Liver (tissue), 9 donors: ENCODE results near the gene ADAP2. TPM values are rescaled to one million over a fixed set of nuclear protein-coding genes. Genes with fewer than 3 reads are reported as not detected.

Experiments
- DNase-seq: peaks from one replicate; pipeline ENCODE4 v3.0.0-alpha.2; 2017; ENCODE audit warnings: low spot score
- H3K27ac ChIP-seq, 2 donors: one replicate each; pipeline ENCODE4 v1.7.0; 2013; ENCODE audit warnings: inconsistent platforms in 2 of 2, low read length in 2 of 2, control low read depth in 1 of 2, low read depth in 1 of 2, mild to moderate bottlenecking in 1 of 2
- H3K27me3 ChIP-seq, 4 donors: one replicate each; pipeline versions ENCODE4 v1.6.1 to v1.7.0; 2013; ENCODE audit warnings: low read length in 3 of 4, inconsistent platforms in 1 of 4, mild to moderate bottlenecking in 1 of 4, moderate library complexity in 1 of 4; ENCODE audit not compliant: control insufficient read depth in 4 of 4, insufficient read depth in 4 of 4
- H3K36me3 ChIP-seq, 4 donors: one replicate each; pipeline versions ENCODE4 v1.6.1 to v1.7.0; 2013; ENCODE audit warnings: low read length in 3 of 4, mild to moderate bottlenecking in 3 of 4, low read depth in 1 of 4, moderate library complexity in 1 of 4; ENCODE audit not compliant: control insufficient read depth in 4 of 4, insufficient read depth in 3 of 4
- H3K4me1 ChIP-seq, 4 donors: one replicate each; pipeline versions ENCODE4 v1.6.1 to v1.7.0; 2013; ENCODE audit warnings: low read length in 3 of 4, mild to moderate bottlenecking in 3 of 4, moderate library complexity in 1 of 4; ENCODE audit not compliant: control insufficient read depth in 4 of 4, insufficient read depth in 4 of 4
- H3K4me3 ChIP-seq, 3 donors: one replicate each; pipeline versions ENCODE4 v1.6.1 to v1.7.0; 2013; ENCODE audit warnings: low read length in 3 of 3, control low read depth in 1 of 3, low read depth in 1 of 3, mild to moderate bottlenecking in 1 of 3
- H3K9ac ChIP-seq, 2 donors: one replicate each; pipeline ENCODE4 v1.7.0; 2013; ENCODE audit warnings: low read length in 2 of 2, mild to moderate bottlenecking in 2 of 2, moderate library complexity in 2 of 2, control low read depth in 1 of 2, low read depth in 1 of 2
- H3K9me3 ChIP-seq, 4 donors: one replicate each; pipeline versions ENCODE4 v1.6.1 to v1.7.0; 2013; ENCODE audit warnings: low read length in 3 of 4; ENCODE audit not compliant: control insufficient read depth in 4 of 4
- EGR1 ChIP-seq, 2 donors: IDR thresholded peaks; 2 replicates each; pipeline ENCODE4 v1.6.1; 2016 to 2018; ENCODE audit warnings: antibody characterized with exemption in 2 of 2, low read depth in 2 of 2
- GABPA ChIP-seq, 2 donors: IDR thresholded peaks in 1 of 2; conservative IDR thresholded peaks in 1 of 2; 2 replicates each; pipeline ENCODE4 v1.6.1; 2016; ENCODE audit warnings: antibody characterized with exemption in 2 of 2, mild to moderate bottlenecking in 1 of 2, moderate library complexity in 1 of 2
- HNF4G ChIP-seq: IDR thresholded peaks from 2 replicates; pipeline ENCODE4 v1.6.1; 2016; ENCODE audit warnings: antibody characterized with exemption
- JUND ChIP-seq, 2 donors: IDR thresholded peaks; 2 replicates each; pipeline ENCODE4 v1.6.1; 2016; ENCODE audit warnings: antibody characterized with exemption in 2 of 2
- NR2F2 ChIP-seq: IDR thresholded peaks from 2 replicates; pipeline ENCODE4 v1.6.1; 2016; ENCODE audit warnings: antibody characterized with exemption
- RAD21 ChIP-seq, 2 donors: IDR thresholded peaks; 2 replicates each; pipeline ENCODE4 v1.6.1; 2016; ENCODE audit warnings: antibody characterized with exemption in 2 of 2, mild to moderate bottlenecking in 2 of 2
- RXRA ChIP-seq, 2 donors: IDR thresholded peaks; 2 replicates each; pipeline ENCODE4 v1.6.1; 2017 to 2018; ENCODE audit warnings: antibody characterized with exemption in 2 of 2, mild to moderate bottlenecking in 1 of 2
- SP1 ChIP-seq: IDR thresholded peaks from 2 replicates; pipeline ENCODE4 v1.6.1; 2018; ENCODE audit warnings: antibody characterized with exemption, mild to moderate bottlenecking
- YY1 ChIP-seq: IDR thresholded peaks from 2 replicates; pipeline ENCODE4 v1.6.1; 2016; ENCODE audit warnings: antibody characterized with exemption, mild to moderate bottlenecking
- WGBS: extraction: QIAGEN DNeasy Blood & Tissue Kit; methylation state at CpG from one replicate; pipeline ENCODE4 v1.1.7; 2013; 5-methylcytosine and 5-hydroxymethylcytosine counted together
- polyA plus RNA-seq, 2 donors: library from polyadenylated mRNA; stranded (reverse) in 1 of 2; unstranded in 1 of 2; fragments of 200-250 nt in 1 of 2; fragments of >200 nt in 1 of 2; fragmentation: Nextera tagmentation in 1 of 2; extraction: Ambion mirVana in 1 of 2; gene quantifications; one replicate each; pipeline versions ENCODE4 v1.2.1 to v1.2.3, GENCODE V29; 2013 to 2015
- total RNA-seq, 2 donors: library from RNA; depleted of rRNA; stranded (reverse); fragments of >200 nt; gene quantifications; one replicate each; pipeline ENCODE4 v1.2.3, GENCODE V29; 2014
- TF ChIP-seq, protein P1 (sequence below): IDR thresholded peaks from 2 replicates; pipeline ENCODE4 v1.6.1; 2016; ENCODE audit warnings: antibody characterized with exemption
- TF ChIP-seq, protein P2 (sequence below): fragments of 150-350 bp; IDR thresholded peaks from 2 replicates; pipeline ENCODE4 v1.5.1; 2017; ENCODE audit warnings: improper control_type of control experiment, low read depth, low read length; ENCODE audit not compliant: missing input control
- TF ChIP-seq, protein P3 (sequence below): IDR thresholded peaks from 2 replicates; pipeline ENCODE4 v1.6.1; 2016; ENCODE audit warnings: antibody characterized with exemption, mild to moderate bottlenecking
- TF ChIP-seq, protein P4 (sequence below): IDR thresholded peaks from 2 replicates; pipeline ENCODE4 v1.6.1; 2016; ENCODE audit warnings: antibody characterized with exemption
- TF ChIP-seq, protein P5 (sequence below): IDR thresholded peaks from 2 replicates; pipeline ENCODE4 v1.6.1; 2016; ENCODE audit warnings: antibody characterized with exemption
- donor health status: healthy.
- donor health status: healthy.
- donor health status: healthy.
- donor health status: healthy.
- donor health status: healthy.

ADAP2 gene
- total and polyA plus RNA-seq, 4 donors: 5.2 to 18.6 (median 11.9) TPM

- H3K4me1 ChIP-seq: peaks cover 5 to 16% (median 8%) of the 10 kb centered on the region in 4 donors
- no peak for DNase-seq
- H3K4me3 ChIP-seq: no peak overlapping the region
- H3K36me3 ChIP-seq: peaks cover 0 to 2% (median 0%) of the 10 kb centered on the region in 4 donors
- no peaks in the 10 kb centered on the region for H3K9me3 ChIP-seq
- WGBS: 59% methylated on average over 2 of the region's 2 CpGs
- TF ChIP-seq, protein P1, sequence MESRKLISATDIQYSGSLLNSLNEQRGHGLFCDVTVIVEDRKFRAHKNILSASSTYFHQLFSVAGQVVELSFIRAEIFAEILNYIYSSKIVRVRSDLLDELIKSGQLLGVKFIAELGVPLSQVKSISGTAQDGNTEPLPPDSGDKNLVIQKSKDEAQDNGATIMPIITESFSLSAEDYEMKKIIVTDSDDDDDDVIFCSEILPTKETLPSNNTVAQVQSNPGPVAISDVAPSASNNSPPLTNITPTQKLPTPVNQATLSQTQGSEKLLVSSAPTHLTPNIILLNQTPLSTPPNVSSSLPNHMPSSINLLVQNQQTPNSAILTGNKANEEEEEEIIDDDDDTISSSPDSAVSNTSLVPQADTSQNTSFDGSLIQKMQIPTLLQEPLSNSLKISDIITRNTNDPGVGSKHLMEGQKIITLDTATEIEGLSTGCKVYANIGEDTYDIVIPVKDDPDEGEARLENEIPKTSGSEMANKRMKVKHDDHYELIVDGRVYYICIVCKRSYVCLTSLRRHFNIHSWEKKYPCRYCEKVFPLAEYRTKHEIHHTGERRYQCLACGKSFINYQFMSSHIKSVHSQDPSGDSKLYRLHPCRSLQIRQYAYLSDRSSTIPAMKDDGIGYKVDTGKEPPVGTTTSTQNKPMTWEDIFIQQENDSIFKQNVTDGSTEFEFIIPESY: no peak
- TF ChIP-seq NR2F2 (no peak), EGR1 (IDR thresholded peaks at IDR 0.05; ENCODE audit: low read depth in 2 of 2) (no peak)
- H3K9ac ChIP-seq: no peak overlapping the region
- H3K27ac ChIP-seq: no peak overlapping the region
- H3K27me3 ChIP-seq: no peaks in the 10 kb centered on the region
Observed at GRCh38 chr17:30924341-30924740, 2.6 kb downstream of the ADAP2 start.

DNA sequence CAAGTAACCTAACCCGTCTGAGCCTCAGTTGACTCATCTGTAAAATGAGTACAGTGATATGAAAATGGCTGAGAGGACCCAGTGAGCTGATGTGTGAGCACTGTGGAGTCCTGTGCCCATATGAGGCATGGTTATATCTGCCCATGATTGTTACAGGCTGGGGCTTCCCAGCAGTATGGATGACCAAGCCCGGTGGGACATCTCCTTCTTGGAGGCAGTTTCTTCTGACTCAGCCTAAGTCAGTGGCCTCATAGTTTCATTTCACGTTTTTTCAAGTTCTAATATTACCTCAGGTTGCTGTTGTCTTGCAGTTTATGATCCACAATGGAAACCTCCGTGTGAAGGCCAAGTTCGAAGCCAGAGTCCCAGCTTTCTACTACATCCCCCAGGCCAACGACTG lies 4.8 kb downstream of the ADAP2 start:
- Histone ChIP-seq H3K27ac (no peak overlapping the region), H3K9me3 (no peaks in the 10 kb centered on the region), H3K4me1 (peaks cover 4 to 14% (median 6%) of the 10 kb centered on the region in 4 donors), H3K4me3 (no peak overlapping the region), H3K9ac (no peak overlapping the region), H3K27me3 (no peaks in the 10 kb centered on the region), H3K36me3 (peaks cover 0 to 2% (median 0%) of the 10 kb centered on the region in 4 donors)
- TF ChIP-seq, protein P2, sequence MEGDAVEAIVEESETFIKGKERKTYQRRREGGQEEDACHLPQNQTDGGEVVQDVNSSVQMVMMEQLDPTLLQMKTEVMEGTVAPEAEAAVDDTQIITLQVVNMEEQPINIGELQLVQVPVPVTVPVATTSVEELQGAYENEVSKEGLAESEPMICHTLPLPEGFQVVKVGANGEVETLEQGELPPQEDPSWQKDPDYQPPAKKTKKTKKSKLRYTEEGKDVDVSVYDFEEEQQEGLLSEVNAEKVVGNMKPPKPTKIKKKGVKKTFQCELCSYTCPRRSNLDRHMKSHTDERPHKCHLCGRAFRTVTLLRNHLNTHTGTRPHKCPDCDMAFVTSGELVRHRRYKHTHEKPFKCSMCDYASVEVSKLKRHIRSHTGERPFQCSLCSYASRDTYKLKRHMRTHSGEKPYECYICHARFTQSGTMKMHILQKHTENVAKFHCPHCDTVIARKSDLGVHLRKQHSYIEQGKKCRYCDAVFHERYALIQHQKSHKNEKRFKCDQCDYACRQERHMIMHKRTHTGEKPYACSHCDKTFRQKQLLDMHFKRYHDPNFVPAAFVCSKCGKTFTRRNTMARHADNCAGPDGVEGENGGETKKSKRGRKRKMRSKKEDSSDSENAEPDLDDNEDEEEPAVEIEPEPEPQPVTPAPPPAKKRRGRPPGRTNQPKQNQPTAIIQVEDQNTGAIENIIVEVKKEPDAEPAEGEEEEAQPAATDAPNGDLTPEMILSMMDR: no peak
- TF ChIP-seq RAD21 (IDR thresholded peaks at IDR 0.05) (no peak), EGR1 (IDR thresholded peaks at IDR 0.05; ENCODE audit: low read depth in 2 of 2) (no peak), YY1 (no peak), GABPA (IDR thresholded peaks at IDR 0.05 in 1 of 2, conservative IDR thresholded peaks at IDR 0.05 in 1 of 2) (no peak), NR2F2 (no peak), HNF4G (no peak), JUND (IDR thresholded peaks at IDR 0.05) (no peak), RXRA (IDR thresholded peaks at IDR 0.05) (no peak), SP1 (no peak)
- TF ChIP-seq, protein P1: no peak
- TF ChIP-seq, protein P3, sequence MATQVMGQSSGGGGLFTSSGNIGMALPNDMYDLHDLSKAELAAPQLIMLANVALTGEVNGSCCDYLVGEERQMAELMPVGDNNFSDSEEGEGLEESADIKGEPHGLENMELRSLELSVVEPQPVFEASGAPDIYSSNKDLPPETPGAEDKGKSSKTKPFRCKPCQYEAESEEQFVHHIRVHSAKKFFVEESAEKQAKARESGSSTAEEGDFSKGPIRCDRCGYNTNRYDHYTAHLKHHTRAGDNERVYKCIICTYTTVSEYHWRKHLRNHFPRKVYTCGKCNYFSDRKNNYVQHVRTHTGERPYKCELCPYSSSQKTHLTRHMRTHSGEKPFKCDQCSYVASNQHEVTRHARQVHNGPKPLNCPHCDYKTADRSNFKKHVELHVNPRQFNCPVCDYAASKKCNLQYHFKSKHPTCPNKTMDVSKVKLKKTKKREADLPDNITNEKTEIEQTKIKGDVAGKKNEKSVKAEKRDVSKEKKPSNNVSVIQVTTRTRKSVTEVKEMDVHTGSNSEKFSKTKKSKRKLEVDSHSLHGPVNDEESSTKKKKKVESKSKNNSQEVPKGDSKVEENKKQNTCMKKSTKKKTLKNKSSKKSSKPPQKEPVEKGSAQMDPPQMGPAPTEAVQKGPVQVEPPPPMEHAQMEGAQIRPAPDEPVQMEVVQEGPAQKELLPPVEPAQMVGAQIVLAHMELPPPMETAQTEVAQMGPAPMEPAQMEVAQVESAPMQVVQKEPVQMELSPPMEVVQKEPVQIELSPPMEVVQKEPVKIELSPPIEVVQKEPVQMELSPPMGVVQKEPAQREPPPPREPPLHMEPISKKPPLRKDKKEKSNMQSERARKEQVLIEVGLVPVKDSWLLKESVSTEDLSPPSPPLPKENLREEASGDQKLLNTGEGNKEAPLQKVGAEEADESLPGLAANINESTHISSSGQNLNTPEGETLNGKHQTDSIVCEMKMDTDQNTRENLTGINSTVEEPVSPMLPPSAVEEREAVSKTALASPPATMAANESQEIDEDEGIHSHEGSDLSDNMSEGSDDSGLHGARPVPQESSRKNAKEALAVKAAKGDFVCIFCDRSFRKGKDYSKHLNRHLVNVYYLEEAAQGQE: no peak
- TF ChIP-seq, protein P4, sequence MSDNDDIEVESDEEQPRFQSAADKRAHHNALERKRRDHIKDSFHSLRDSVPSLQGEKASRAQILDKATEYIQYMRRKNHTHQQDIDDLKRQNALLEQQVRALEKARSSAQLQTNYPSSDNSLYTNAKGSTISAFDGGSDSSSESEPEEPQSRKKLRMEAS: no peak
- TF ChIP-seq, protein P5, sequence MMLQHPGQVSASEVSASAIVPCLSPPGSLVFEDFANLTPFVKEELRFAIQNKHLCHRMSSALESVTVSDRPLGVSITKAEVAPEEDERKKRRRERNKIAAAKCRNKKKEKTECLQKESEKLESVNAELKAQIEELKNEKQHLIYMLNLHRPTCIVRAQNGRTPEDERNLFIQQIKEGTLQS: no peak
- DNase-seq: no peak
- 85% methylated on average over 6 of the region's 6 CpGs for WGBS
